Panc1 (cell line): ENCODE data around the gene LDHAL6A.

Source experiments
- POLR2AphosphoS5 ChIP-seq: IDR thresholded peaks from 2 replicates; pipeline ENCODE4 v1.6.1; 2012; ENCODE audit warnings: mild to moderate bottlenecking, low read depth, low read length, moderate library complexity
- REST ChIP-seq, 2 experiments: IDR thresholded peaks; 2 replicates each; pipeline ENCODE4 v1.6.1; 2011 to 2012; ENCODE audit warnings: low read depth in 2 of 2, control low read depth in 1 of 2, low read length in 1 of 2, mild to moderate bottlenecking in 1 of 2, moderate library complexity in 1 of 2; ENCODE audit not compliant: insufficient read depth in 1 of 2
- SIN3A ChIP-seq: IDR thresholded peaks from 2 replicates; pipeline ENCODE4 v1.6.1; 2012; ENCODE audit warnings: low read depth, mild to moderate bottlenecking, low read length, moderate library complexity, borderline replicate concordance; ENCODE audit not compliant: insufficient read depth
- TF ChIP-seq, protein P1 (sequence below): fragments of 450-650 bp; IDR thresholded peaks from 2 replicates; pipeline ENCODE4 v1.5.1; 2017; ENCODE audit warnings: mild to moderate bottlenecking

- TF ChIP-seq, protein P1, sequence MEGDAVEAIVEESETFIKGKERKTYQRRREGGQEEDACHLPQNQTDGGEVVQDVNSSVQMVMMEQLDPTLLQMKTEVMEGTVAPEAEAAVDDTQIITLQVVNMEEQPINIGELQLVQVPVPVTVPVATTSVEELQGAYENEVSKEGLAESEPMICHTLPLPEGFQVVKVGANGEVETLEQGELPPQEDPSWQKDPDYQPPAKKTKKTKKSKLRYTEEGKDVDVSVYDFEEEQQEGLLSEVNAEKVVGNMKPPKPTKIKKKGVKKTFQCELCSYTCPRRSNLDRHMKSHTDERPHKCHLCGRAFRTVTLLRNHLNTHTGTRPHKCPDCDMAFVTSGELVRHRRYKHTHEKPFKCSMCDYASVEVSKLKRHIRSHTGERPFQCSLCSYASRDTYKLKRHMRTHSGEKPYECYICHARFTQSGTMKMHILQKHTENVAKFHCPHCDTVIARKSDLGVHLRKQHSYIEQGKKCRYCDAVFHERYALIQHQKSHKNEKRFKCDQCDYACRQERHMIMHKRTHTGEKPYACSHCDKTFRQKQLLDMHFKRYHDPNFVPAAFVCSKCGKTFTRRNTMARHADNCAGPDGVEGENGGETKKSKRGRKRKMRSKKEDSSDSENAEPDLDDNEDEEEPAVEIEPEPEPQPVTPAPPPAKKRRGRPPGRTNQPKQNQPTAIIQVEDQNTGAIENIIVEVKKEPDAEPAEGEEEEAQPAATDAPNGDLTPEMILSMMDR = no peak
- no peak for TF ChIP-seq SIN3A
- no peak for TF ChIP-seq REST (IDR thresholded peaks at IDR 0.05; ENCODE audit: insufficient read depth in 1 of 2, low read depth in 2 of 2, low read length in 1 of 2)
- no peak for TF ChIP-seq POLR2AphosphoS5
These were observed 2.7 kb upstream of the LDHAL6A start for GRCh38 chr11:18452927-18453326.
